NT2/D1 (cell line): ENCODE data around the gene MYH2.
"Not testable (repeated sequence)": the region's sequence is repeated elsewhere in the genome, so short reads cannot be mapped to it uniquely, and the experiment has no call there.

Source experiments
- YY1 ChIP-seq: IDR thresholded peaks from 2 replicates; pipeline ENCODE4 v1.6.1; 2011; ENCODE audit not compliant: insufficient read length, insufficient read depth
- ZNF274 ChIP-seq: IDR thresholded peaks from 2 replicates; pipeline ENCODE4 v1.6.1; 2011; ENCODE audit warnings: mild to moderate bottlenecking, low read depth, low read length

GRCh38 chr17:10543486-10543885 is 6.0 kb downstream of the MYH2 start:
- not testable (repeated sequence) for TF ChIP-seq ZNF274, YY1
